ENCODE measurements around the gene SSBP3.

SSBP3 gene

DNA sequence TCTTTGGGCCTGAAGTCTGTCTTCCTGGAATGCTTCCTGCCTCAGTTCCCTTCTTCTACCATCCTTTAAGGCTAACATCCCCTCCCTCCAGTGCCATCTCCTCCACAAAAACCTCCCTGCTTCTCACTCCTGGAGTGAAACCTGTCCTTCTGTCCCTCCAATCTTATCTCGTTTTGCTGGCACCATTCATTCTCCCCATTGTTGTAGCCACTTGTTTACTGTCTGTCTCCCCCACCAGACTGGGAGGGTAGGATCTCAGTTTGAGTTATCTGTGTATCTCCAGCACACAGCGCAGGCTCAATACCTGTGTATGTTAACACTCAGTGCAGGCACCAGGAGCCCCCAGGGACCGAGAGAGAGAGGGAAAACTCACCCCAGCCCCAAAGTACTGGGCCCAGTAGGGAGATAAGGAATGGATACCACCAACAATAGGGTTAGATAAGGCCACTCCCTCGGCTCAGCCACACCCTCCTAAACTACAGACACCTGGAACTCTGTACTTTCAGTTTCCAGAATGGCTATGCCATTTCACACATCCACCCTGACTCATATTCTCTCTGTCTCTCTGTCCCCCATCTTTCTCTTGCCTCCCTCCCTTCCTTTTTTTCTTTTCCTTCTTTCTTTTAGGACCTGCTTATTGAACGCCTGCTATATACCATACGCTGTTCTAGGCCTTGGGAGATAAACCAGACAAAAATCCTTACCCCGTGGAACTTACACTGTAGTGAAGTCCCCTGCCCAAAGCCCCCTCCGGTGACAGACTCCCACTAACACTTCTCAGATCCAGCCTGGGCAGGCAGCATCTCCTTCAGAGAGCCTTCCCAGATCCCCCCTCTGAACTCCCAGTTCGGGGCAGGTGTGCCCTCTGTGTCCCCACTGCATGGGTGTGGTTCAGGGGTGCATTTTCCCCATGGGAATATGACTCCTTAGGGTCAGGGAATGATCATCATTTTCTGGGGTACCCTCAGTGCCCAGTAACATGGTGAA is 3.3 kb upstream of the SSBP3 start:
- DNase-seq, result no peak

GRCh38 chr1:54408147-54409066 is 2.2 kb upstream of the SSBP3 start:
- peak; percentile 31 for DNase-seq

DNA sequence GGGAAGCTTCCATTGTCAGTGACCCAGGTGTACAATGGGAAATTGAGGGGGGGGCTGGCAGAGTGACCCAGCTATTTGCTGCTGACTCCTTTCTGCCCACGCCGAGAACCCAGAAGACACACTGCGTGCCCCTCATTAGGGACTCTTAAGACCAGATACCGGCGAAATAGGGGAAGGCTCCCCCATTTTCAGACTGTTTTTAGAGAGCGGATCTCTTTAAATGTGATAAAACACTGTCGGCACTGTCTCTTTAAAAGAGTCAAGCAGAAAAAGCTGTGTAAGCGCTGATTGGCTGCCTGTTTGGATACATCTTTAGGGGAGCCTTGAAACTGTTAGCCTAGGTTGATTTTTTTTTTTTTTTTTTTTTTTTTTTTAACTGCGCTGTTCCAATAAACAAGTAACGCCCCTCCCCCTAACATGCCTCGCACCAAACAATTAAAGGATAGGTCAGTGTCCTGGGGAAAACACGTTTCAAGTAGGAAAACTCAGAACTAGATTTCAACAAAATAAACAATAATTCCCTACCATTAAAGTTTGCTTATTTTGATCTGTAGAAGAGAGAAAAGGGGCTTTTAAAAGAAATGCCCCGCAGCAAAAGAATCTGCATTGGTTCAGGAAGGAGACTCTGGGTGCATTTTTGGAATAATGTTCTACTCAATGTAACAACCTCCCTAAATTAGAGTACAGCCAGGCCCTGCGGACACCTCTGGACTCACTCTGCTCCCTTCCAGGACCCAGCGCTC is 1.4 kb upstream of the SSBP3 start:
- DNase-seq, result peak; percentile 72

GRCh38 chr1:54407154-54407403 is 885 bp upstream of the SSBP3 start:
- DNase-seq, result no peak

DNA sequence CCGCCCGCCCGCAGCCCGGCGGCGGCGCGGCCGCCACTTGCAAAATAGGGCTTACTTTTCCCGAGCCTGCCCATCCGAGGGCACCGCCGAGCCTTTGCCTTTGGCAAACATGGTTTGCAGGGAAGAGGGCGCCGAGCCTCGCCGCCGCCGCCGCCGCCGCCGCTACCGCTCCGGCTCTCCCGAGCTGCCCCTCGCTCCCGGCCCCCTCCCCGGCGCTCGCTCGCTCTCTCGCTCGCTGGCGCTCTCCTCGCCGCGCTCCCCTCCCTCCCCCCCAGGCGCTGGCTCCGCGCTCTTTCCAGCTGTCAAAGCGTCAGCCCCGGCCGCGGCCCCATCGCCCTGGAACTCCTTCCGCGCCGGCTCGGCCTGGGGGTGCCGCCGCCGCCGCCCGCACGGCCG is 298 bp downstream of the SSBP3 start:
- no peak for DNase-seq

DNA sequence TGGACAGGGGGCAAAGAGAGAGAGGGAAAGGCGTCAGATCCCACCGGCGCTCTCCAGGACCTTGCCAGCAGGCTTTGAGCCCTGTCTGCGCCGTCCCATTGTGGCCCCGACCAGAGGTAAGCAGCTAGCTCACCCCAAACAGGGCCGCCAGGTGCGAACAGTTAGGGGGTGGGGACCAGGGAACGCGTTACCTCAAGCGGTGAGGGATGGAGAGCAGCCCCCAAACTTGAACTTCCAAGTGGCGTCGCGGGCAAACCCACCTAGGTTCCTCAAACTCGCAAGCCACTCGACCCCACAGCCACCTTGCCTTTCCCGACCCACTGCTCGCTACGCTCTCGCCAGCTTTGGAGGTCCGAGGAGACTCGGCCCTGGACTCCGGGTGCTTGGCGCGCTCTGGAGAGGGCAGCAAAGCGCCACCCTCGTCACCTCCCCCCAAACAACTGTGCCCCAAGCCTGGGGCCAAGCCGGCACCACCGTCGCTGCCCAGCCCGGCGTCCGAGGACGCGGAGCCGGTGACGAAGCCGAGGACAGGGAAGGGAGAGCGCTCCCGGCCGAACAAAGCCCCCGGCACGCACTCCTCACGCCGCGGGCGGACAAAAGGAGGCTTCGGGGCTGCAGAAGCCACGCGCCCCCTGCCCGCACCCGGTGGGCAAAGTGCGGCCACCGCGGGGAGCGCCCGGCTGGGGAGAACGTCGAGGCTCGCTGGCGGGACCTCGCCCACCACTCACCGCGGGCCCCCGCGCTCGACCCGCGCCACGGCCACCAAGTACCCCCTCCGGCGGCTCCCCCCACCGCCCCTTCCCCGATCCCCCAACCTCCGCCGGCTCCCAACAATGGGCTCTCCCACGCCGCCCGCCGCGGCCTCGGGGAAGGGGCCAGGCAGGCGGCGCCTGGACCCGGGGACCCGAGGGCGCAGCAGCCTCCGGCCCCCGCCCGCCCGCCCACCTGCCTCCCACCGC is 976 bp downstream of the SSBP3 start:
- DNase-seq, result no peak

DNA sequence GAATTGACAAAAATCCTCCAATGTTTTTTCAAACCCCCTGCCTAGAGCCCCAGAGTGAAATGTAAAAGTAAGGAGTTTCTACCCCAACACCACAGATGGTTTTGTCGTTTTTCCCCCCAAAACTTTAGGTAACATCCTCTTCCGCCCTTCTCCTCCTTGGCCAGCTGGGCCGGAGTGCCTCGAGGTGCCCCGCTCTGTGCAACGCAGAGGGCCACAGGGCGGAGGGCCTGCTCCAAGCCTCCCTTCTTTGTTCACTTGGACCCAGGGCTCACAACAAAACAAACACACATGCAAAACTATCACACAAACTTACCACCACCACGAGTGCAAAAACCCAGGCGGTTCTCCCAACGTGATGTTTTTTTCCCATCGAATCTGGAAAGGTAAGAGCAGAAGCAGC is 1.9 kb downstream of the SSBP3 start:
- no peak for DNase-seq

DNA sequence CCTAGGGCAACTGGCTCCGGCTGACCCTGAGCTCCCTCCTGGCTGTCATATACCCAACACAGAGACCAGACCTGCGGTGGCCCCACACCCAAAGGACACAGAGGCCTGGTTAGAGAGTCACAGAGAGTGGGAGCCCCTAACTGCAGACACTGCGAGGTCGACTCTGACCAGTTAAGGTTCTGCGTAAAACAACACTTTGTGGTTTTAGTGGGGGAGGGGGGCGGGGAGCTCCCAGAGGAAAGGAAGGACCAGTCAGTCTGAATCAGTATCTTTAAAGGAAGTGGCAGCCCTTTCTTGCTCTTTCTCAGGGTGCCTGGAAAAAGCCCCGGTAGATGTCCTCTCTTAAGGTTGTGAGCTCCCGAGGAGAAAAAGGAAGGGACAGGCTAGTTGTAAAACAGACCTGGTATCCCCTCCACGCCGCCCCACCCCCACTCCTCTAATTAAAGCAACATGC is 2.4 kb downstream of the SSBP3 start:
- no peak for DNase-seq

- no peak for DNase-seq
These were observed 2.8 kb downstream of the SSBP3 start for GRCh38 chr1:54403405-54403804.

DNA sequence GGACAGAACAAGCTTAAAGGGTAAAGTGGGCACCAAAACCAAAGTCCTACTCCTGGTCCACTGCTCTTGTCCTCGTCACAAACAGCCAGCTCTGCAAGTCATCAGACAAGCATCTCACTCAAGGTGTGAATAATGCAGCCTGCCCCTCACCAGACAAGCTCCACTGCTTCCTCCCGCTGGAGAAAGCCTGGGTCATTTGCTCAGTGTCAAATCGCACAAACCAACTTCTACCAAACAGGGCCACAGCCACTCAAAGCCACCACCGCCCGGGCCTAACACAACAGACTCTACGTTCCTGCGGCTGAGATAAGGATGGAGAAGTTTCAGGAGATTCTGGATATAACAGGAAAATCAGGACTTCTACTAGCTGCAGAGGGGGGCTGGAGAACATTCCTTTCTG is 3.3 kb downstream of the SSBP3 start:
- DNase-seq, result no peak

GRCh38 chr1:54401799-54402198 is 4.4 kb downstream of the SSBP3 start:
- DNase-seq, result no peak

GRCh38 chr1:54400329-54400728 is 5.9 kb downstream of the SSBP3 start:
- DNase-seq, result no peak

DNA sequence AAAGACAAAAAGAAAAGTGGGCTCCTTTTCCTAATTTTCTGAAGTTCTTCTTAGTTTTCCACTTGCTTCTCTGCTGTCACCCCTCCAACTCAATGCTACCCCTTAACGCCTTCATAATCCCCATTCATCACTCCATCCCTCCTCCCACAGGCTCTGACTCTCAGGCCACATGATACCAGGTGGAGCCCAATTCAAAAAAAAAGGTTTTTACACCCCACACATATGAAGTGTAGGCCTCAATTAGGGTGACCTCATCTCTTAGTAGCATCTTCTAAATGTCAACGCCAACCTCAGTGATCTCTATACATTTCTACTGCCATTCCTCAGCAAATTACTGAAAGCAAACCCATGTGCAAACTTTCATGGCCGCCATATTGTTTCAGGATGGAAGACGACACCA is 6.4 kb downstream of the SSBP3 start:
- DNase-seq, result no peak

DNA sequence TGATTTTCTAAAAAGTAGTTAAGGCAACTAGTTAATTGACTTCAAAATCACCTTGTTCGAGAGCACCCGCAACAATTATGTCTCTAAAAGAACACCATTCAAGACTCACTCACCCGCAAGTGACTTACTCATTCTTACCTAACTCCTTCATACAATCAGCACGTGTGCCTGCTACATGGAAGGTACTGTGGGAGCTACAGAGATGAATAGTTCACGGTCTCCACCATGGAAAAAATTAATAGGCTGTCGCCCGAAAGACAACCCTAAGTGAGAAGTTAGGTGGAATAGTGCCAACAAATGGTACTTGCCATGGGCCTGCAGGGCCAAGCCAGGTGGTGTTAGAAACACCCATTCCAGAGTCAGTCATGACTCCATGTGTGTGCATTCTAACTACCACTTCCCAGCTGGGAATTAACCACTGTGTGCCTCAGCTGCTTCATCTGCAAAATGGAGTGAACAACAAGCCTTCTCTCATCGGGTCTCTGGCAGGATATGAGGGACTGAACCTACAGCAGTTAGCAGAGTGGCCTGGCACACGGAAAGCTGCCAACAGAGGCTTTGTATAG is 7.1 kb downstream of the SSBP3 start:
- no peak for DNase-seq

GRCh38 chr1:54397980-54398379 is 8.2 kb downstream of the SSBP3 start:
- DNase-seq, result no peak

GRCh38 chr1:54397090-54397591 is 9.1 kb downstream of the SSBP3 start:
- no peak for DNase-seq

DNA sequence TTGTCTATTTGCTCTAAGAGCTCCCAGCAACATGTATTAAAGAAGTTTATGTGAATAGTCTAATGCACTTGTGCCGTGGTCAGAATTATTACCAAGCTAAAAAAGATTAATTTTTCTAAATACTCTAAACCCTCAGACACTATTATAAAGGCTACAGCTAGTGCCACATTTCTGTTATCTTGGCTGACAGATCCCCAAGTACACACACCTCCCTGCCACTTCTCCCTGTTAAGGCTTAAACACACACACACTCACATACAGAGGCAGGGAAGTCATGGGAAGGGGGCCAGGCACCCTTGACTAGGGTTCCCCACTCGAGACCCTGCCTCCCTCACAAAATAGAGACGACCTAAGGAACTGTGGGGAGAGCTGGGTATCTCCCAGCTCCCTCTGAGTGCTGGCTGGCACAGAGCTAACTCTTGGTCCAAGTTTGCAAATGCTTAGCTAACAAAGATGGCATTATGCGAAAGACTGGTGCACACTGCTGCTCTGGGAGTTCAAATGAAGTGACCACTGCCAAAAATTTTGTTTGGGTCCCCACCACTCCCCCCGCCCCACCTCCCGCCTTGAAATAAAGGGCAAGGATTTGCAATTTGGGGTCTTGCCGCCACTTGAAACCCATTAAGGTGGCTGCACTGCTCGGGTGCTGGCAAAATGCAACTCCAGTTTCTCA is 9.8 kb downstream of the SSBP3 start:
- DNase-seq, result no peak

DNA sequence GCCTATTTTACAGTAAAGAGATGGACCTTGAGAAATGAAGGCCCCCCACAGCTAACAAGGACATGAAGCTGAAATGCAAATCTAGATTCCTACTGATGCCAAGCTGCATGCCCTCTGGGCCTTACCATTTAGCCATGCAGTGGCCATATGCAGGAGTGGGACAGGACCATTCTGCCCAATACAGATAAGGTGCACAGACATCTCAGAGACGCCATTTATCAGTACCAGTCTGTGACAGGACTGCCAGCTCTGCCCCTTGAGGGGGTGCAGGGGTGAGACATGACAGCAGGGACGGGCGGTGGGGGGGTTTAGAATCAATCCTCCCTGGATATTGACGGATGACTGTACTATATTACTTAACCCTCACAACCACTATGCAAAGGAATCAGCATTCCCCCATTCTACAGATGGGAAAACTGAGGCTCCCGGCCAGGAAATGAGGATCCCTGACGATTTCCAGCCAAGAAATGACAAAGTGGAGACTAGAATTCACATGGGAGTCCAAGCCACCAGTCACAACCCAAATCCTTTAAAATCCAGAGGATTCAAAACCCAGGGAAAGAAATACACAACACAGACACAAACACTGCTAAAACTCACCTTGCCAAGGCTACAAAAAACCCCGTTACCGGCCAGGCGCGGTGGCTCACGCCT is 10.8 kb downstream of the SSBP3 start:
- DNase-seq, result no peak

- no peak for DNase-seq
These were observed 12.1 kb downstream of the SSBP3 start for GRCh38 chr1:54394104-54394503.

DNA sequence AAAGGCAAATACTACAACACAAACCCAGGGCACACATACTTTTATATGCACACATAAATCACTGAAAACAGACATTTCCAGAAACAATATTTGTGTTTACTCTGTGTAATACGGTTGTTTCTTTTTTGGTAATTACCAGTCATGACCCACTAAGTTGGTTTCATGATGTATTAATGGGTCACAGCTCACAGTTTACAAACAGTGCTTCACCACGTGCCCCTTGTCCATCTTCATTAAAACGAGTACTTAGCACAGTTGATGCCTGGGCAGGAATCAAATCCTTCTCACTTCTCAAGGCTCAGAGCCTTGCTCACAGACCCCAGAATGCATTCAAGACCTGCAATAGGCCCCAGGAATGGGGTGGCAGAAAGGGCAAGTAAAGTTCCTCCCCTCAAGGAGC is 13.8 kb downstream of the SSBP3 start:
- no peak for DNase-seq

Data from CD4-positive, alpha-beta T cell treated with Interferon gamma for 1 hour (primary cell).